Activated CD8-positive, alpha-beta memory T cell treated with anti-CD3 and anti-CD28 coated beads for 24 hours (primary cell): ENCODE results near the gene TSR2.

Experiments
- DNase-seq: peaks from one replicate; pipeline ENCODE4 v3.0.0-alpha.2; 2020

The TSR2 gene, protein sequence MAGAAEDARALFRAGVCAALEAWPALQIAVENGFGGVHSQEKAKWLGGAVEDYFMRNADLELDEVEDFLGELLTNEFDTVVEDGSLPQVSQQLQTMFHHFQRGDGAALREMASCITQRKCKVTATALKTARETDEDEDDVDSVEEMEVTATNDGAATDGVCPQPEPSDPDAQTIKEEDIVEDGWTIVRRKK

DNA sequence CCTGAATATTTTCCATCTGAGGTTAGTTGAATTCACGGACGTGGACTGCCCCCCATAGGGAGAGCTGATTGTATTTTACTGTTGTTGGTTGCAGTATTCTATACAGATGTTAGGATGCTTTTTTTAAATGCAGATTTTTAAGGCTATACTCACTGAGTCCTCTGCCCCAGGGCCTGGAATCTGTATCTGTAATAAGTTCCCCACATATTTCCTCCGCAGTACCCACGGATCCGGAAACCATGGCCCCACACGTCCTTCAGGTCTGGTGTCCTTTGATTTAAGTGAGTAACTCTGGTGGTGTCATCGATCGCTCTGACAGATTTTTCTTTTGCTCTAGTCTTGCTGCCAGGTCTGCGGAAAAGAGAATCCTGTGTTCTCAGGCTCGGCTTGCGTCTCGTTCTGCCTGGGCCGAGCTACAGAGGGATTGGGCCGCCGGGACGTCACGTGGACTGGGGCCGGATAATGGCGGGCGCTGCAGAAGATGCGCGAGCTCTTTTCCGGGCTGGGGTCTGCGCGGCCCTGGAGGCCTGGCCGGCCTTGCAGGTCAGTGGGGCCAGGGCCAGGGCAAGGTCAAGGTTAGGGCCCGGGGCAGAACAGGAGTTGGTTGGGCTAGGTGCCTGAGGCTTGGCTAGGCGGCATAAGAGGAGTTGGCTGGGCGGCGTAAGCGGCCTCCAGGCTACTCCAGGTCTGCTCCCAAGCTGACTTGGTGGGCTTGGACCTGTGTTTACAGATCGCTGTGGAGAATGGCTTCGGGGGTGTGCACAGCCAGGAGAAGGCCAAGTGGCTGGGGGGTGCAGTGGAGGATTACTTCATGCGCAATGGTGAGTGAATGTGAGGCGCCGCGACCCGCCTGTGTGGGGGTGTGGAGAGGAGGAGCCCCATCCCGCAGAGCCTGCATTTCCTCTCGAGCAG lies at the start of gene TSR2:
TSS of gene TSR2 (plus strand) at position 445 of the 912 bp plus-strand sequence. CDS start at position 463, 18 bp downstream.
- DNase-seq: peak; percentile 82

DNA sequence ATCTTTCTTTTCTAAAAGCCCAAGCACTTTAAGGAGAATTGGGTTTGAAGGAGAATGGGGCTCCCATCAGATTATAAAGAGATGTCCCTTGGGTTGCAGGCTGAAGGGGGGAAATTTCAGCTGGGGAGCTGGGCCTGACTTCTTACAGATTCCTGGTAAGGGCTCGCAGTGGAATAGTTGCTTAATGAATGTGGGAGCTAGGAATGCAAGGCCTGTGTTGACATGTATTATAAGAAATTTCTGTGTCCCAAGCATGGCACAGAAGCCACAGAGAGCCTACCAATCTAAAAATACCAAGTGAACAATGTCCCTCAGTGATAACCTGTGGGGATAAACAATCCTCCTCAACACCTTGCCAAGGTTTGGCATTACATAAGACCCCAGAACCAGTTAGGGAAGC lies 43.1 kb upstream of the TSR2 start:
- DNase-seq: no peak

DNA sequence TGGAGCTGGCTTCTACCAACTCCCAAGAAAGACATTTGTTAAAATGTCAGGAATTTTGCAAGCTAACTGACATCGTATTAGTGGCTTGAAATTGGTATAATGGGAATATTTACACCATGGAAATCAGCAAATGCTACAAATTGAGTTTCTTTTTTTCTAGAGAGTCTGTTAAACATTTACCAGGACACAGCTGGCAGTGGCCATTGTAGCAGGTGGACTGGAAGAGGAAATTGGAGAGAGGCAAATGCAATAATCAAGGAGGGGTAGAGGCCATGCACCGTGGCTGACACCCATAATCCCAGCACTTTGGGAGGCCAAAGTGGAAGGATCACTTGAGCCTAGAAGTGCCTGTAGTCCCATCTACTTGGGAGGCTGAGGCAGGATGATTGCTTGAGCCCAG lies 32.9 kb upstream of the TSR2 start:
- no peak for DNase-seq

DNA sequence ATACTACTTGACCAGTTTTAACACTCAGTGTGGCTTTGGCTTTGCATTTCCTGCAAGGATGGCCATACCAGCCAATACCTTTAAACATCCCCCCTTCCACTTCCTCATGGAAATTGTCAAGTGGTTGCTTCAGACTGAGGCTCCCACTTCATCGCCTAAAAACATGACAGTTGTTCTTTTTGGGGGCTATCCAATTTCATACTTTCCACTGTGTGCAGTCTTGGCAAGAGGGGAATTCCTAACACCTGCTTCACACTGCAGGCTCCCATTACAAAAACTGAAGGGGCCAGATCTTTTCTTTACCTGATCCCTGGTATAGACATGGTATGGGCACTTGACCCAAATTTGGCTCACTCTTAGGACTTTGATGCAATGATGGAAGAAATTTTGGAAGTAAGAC lies 28.5 kb upstream of the TSR2 start:
- DNase-seq: no peak

DNA sequence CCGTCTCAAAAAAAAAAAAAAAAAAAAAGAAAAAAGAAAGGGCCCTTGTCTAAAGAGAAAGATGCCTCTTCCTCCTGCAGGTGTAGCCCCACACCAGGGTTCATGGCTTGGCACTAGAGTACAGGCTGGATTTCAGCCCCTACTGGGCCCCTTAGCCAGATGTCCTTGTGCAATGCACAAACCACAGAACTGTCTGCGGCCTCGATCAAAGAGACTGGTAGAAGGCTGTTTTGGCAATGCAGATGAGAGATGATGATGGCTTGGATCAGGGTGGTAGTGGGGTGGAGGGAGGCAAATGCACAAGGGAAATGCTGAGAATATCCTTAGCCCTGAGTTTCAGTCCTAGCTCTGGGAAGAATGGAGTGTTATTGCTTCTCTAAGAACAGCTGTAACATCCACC lies 26.5 kb upstream of the TSR2 start:
- DNase-seq: no peak

DNA sequence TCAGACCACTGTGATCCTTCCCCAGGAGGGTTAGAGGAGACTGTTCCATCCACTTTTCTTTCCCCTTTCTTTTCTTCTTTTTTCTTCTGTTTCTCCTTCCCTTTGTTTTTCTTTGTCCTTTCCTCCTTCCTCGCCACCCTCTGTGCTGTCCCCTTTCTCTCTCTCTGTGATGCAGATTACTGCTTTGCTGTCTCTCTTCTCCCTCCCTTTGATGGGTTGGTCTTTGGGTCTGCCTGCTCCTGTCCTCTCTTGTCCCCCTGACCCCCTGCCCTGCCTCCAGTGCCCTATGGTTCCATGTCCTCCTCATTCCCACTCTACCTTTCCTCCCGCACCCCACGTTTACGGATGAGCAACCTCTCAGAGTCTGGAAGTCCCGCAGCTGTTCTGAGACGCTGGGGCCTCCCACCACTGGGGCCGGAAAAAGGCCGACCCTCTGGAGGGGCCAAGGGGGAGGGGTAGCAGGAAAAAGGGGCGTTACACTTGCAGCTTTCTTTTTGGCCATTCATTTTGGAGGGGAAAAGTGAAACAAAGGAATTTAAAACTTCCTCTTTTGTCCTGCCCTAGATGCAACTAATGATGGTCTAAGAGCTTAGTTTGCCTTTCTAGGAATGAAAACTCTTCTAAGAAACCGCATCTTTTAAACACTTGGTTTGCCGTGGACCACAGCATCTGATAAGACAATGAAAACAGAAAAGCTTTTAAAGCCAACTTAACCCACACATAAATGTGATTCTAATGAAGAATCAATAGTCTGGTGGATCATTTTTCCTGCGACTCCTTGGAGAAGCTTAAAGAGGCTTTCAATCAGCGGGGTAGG lies 24.5 kb upstream of the TSR2 start:
- DNase-seq: no peak

DNA sequence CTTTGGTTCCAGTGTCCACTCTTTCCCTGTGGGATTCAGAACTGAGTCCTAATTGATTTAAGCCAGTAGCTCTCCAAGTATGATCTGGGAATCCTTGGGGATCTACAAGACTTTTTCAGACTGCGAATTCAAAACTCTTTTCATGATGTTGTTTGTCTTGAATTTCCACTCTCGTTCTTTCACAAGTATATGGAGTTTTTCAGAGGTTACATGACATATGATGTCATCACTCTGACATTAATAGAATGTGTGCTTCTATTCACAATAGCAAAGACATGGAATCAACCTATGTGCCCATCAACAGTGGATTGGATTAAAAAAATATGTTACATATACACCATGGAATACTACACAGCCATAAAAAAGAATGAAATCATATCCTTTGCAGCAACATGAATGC lies 23.2 kb upstream of the TSR2 start:
- DNase-seq: no peak

DNA sequence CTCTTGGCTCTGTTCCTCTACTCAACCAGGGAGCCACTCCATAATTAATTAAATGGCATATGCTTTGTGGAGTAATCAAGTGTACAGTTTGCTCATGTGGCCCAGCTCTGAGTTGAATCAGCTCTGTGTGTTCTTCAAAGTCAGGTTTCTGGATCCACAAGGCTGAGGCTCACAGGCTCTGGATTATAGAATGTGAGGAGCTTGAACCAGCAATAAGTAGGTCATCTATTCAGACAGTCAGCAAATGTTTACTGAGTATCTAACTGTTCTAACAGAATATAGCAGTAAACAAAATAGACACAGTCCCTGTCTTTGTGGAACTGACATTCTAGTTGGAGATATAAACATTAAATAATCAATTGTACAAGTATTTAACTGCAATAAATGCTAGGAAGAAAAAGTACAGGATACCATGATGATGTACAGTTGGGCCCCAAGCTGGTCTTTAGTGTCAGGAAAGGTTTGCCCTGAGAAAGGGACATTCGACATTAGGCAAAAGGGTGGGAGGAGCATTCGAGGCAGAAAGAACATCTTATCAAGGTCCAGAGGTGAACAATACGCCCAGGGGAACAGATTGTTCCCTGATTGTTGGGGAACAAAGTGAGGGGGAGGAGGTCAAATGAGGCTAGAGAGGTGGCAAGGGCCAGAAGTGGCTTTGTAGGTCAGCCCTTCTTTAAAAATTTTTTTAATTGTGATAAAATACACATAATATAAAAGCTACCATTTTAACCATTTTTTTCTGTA lies 20.5 kb upstream of the TSR2 start:
- no peak for DNase-seq

DNA sequence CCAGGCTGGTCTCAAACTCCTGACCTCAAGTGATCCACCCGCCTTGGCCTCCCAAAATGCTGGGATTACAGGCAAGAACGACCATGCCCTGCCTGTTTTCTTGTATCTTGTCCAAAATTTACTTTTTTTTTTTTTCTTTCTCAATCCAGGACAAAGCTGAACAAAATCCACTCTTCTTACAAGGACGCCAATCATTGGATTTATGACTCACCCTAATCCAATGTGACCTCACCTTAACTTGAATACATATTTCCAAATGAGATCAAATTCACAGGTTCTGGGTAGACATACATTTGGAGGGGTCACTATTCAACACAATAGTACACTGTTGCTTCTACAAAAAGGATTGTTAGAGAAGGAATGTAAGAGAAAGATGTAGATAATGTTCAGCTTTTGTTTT lies 18.0 kb upstream of the TSR2 start:
- no peak for DNase-seq

DNA sequence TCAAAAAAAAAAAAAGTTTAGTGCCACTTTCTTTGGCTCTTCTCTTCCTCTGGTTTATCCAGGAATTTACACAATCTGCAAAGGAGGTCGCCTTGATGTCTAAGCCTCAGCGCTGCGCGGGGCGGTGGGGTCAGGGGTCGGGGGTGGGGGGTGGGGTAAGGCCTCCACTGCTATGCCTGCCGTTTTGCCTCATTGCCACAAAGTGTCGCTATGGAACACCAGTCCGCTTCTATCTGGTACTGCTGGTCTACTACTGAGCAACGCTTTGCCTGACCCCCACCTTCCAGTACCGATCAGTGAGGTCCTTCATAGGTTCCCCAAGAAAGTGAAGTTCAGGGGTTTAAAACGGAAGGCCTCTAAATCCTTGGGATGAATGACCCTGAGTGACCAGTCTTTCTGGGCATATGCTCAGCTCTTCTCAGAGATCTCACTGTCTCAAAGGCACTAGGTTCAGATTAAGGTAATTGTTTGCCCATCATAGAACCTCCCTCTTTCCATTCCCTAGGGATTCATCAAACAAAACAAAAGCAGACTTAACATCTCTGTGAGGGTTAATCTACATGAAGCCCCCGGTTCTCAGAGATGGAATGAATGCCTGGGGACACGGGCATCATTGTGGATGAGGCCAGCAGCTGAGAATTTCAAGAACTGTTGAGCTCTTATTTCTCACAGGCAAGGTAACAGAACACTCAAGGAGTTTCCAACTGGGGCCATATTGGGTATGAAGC lies 16.9 kb upstream of the TSR2 start:
- no peak for DNase-seq

DNA sequence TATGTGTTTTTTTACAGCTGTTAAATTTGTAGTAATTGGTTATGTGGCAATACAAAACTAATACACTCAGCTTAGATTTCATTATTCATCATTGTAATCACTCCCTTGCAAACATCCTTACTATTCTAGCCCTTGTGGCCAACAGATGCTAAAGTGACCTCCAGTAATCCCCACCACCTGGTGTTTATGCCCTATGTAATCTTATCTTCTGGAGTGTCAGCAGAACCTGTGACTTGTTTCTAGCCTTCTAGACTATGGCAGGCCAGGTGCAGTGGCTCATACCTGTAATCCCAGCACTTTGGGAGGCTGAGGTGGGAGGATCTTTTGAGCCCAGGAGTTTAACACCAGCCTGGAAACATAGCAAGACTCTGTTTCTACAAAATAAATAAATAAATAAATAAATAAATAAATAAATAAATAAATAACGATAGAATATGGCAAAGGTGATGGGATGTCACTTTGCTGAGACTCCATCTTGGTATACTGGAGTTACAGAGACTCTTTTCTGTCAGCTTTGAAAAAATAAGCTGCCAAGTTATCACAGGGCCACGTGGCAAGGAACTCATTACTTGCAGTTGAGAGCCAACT lies 12.3 kb upstream of the TSR2 start:
- DNase-seq: no peak

DNA sequence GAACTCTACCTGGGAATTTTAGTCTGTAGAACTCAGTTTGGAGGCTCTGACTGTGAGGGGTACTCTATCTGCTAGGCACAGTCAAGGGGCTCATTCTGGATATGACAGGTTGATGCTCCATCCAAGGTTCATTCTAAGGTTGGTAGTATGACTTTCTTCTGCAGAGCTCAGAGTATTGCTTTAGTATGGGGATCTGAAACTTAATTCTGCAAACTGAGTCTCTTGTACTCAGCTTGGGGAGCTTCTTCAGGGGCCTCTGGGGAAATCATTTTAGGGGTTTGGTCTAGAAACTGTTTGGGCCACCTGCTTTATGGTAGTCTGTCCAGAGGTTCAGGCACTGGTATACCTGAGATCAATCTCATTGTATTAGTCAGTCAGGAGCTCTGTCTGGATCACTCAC lies 9.7 kb upstream of the TSR2 start:
- no peak for DNase-seq

DNA sequence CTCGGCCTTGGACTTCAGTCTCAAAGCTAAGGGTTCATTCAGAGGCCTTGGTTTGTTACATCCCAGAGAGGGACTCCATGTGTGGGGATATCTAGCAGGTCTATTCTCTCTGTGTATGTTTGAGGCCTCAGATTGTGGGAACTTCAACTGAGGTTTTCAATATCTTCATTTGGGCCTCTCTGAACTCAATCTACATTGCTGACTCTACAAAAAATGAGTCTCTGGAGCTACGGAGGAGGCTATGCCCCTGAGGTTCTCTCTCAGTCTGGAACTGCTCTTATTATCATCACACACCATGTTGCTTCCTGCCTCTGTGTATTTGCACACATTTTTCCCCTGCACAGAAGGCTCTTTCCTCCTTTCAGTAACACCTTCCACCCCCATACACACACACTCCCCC lies 5.1 kb upstream of the TSR2 start:
- DNase-seq: no peak

DNA sequence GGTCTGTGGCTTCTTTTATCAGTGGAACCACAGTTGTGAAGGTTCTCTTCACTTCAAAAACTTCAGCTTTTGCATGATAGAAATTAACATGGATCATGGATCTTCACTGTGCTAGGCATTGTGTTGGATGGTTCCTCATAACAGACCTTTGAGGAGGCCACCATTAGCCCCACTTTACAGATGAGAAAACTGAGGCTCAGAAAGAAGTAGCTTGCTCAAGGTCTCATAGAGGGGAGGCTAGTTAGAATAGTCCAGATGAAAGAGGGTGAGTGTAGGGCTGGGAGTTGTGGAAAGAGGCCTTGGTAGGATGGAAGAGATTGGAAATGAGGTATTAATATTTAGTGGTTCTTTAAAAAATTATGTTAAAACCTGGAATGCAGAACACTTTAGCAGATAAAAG lies 2.6 kb downstream of the TSR2 start:
- no peak for DNase-seq

DNA sequence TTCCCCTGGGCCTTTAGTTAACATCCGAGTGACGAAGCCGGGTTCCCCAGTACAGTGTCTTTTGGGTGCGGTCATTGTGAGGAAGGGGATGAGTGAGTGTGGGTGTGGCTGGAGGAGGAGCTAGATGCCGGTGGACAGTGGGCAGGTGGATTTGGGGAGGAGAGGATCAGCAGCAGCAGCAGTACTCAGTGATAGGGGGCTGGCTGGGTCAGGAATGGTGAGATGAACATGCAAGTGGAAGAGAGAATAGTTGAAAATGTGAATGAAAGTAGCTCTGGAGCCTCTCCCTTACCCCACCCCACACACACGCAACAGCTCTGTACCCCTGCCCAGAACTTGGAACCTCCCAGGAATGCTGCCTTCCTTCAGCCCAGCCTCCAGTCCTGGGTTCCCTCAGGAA lies 4.5 kb downstream of the TSR2 start:
- no peak for DNase-seq

DNA sequence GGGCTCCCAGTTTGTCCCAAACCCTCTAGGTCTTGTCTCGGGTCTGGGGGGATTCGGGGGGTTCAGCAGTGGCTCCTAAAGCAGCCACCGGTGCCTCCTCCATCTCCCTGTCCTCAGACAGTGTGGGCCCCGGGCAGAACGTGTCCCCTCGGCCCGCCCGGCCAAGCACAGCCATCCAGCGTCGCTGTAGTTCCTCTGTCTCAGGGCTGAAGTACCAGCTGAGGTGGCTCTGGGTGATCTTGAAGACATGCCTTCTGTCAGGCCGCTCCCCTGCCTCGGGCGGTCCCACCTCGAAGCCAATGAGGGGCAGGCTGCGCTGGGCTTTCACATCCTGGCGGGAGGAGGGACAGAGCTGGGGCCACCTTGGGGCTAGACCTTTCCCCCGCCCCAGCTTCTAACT lies 5.9 kb downstream of the TSR2 start:
- DNase-seq: no peak

DNA sequence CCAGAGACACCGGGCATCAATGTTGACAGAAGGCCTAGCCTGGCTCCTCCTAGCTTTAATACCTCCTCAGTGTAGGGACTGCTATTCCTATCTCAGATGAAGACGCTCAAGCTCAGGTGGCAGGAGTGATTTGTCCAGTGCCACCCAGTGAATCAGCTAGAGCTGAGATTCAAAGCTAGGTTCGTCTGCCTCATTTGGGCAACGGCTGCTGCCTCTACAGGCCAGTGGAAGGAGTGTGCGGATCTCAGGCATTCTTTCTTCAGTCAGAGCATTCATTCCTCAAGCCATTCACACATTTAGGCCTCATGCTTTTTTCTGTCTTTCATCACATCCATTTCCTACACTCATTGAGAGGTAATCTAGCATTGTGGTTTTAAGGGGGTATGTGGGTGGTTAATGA lies 7.3 kb downstream of the TSR2 start:
- DNase-seq: no peak

DNA sequence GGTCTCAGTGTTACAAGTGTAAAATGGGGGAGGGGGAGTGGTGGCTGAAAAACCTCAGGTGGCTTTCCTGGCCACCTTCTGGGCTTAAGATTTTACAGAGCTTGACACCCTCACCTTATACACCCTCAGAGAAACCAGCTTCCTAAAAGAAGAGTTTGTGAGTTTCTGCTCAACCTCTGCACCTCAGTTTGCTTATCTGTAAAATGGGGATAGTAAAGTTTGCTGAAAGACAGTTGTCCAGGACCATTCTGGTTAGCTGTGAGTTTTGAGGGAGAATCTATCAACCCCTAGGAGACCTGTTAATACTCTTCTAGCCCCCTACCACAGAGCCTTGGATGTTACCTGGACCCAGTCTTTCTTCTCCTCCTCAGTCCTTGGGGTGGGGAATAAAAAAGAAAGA lies 9.7 kb downstream of the TSR2 start:
- DNase-seq: no peak

DNA sequence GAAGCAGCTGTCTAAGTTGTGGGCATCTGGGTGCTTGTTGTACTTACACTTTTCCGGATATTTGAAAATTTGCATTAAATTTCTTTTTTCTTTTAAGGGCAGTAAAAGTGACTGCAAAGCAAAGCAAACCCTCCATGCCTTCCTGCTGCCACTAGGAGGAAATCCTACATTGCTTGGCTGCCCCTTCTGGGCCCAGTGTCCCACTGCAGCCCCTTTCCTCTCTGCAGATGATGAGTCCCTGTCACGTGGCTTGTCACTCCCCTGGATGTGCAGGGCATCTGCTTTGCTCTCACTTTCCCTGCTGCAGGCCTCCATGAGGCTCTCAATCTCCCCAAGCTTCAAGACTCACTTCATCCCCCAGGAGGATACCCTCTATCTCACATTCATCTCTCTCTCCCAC lies 12.7 kb downstream of the TSR2 start:
- DNase-seq: no peak

DNA sequence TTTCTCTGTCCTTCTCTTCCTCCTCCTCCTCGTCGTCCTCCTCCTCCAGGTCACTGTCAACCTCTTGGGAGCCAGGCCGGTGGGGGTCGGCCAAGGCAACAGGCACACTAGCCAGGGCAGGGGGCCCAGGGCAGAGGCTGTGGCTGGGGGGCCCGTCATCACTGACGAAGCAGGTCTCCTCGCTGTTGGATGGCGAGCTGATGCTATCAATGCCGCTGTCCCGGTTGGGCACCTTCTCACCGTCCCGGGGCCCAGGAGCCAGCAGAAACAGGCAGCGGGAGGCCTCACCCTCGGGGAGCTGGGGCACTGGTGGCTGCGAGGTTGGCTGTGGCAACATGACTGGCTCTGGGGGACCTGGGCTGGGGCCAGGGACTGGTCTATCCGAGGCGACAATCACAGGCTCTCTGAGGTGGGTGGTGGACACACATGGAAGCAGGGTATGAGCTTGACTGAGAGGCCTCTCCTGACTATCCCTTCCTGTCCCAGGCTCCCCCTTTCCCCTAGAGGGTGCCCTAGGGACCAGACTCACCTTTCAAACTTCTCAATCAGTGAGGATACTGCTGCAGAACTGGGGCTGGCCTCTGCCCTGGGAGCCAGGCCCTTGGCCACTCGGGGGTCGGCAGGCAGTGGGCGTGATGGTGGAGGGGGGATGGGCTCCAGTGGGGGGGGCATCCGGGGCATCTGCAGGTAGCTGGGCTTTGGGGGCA lies 30.0 kb downstream of the TSR2 start:
- no peak for DNase-seq
